ENCODE results near the gene DCANP1. TPM values are rescaled to one million over a fixed set of nuclear protein-coding genes. Genes with fewer than 3 reads are reported as not detected.

DCANP1 gene
- total and polyA plus RNA-seq, 5 donors from 2014 or later = not detected

DNA sequence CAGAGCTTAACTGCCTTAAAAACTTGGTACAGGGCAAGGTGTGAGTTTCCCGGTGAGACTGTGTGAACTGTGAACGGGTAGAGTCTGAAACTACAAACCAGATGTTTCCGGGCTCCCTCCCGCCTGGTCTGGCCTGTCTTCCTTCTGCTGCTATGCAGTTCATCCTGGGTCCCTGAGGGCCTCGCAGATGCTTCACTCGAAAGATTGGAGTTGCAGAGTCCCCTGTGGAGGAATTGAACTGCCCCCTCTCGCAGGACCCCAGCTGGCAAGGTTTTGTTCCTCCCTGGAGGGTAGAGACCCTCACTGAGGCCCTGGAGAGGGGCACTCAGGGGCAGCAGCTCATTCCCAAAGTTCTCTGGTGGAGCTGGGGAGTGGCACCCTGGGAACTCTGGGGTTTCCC is 533 bp downstream of the DCANP1 start:
- no peaks in the 10 kb centered on the region for H3K36me3 Mint-ChIP-seq
- H3K27me3 ChIP-seq (ENCODE audit: control insufficient read depth, insufficient read depth, low read length) = peaks cover 5% of the 10 kb centered on the region

DNA sequence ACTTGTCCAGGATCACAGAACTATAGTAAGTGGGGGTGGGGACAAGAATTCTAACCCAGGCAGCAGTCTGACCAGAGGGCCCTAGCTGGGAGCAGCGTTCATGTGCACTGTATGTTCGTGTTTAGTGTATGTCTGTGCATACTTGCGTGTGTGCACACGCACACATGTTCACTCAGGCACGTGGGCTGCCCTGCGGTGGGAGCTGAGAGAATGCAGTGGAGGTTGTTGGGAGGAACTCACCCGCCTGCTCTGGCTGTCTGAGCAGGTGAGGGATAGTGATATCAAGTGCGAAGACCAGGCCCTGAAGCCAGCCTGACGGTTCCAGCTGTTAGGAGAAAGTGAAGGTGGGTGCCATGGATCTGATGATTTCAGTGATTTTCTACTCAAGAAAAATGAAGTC is 942 bp downstream of the DCANP1 start:
- Mint-ChIP-seq H3K4me3 (no peak overlapping the region), H3K27me3 (peaks cover 4% of the 10 kb centered on the region), H3K27ac (no peak overlapping the region), H3K36me3 (no peaks in the 10 kb centered on the region), H3K9me3 (no peaks in the 10 kb centered on the region), H3K4me1 (no peaks in the 10 kb centered on the region)
- no peaks in the 10 kb centered on the region for H3K9me3 ChIP-seq (ENCODE audit: control insufficient read depth in 2 of 2, low read length in 2 of 2)
- no peaks in the 10 kb centered on the region for H3K4me1 ChIP-seq (ENCODE audit: control insufficient read depth, insufficient read depth, low read length, poor library complexity, severe bottlenecking)
- no peak overlapping the region for H3K4me3 ChIP-seq (ENCODE audit: low read depth, low read length)
- H3K36me3 ChIP-seq (ENCODE audit: control insufficient read depth, insufficient read depth, low read length) = no peaks in the 10 kb centered on the region
- DNase-seq (no peak), ATAC-seq (ENCODE audit: low read depth in 2 of 2) (no peak)
- H3K27ac ChIP-seq (ENCODE audit: insufficient read depth, low read length, poor library complexity, severe bottlenecking) = no peak overlapping the region
- H3K27me3 ChIP-seq (ENCODE audit: control insufficient read depth, insufficient read depth, low read length) = peaks cover 5% of the 10 kb centered on the region

More for the DNA sequence above, 533 bp downstream of the DCANP1 start:
- Mint-ChIP-seq H3K4me3 (no peak overlapping the region), H3K27me3 (peaks cover 4% of the 10 kb centered on the region), H3K9me3 (no peaks in the 10 kb centered on the region), H3K4me1 (no peaks in the 10 kb centered on the region), H3K27ac (no peak overlapping the region)
- no peaks in the 10 kb centered on the region for H3K4me1 ChIP-seq (ENCODE audit: control insufficient read depth, insufficient read depth, low read length, poor library complexity, severe bottlenecking)
- H3K9me3 ChIP-seq (ENCODE audit: control insufficient read depth in 2 of 2, low read length in 2 of 2) = no peaks in the 10 kb centered on the region
- no peak overlapping the region for H3K27ac ChIP-seq (ENCODE audit: insufficient read depth, low read length, poor library complexity, severe bottlenecking)
- H3K4me3 ChIP-seq (ENCODE audit: low read depth, low read length) = no peak overlapping the region
- H3K36me3 ChIP-seq (ENCODE audit: control insufficient read depth, insufficient read depth, low read length) = no peaks in the 10 kb centered on the region
- DNase-seq = no peak
- no peak for ATAC-seq (ENCODE audit: low read depth in 2 of 2)

DNA sequence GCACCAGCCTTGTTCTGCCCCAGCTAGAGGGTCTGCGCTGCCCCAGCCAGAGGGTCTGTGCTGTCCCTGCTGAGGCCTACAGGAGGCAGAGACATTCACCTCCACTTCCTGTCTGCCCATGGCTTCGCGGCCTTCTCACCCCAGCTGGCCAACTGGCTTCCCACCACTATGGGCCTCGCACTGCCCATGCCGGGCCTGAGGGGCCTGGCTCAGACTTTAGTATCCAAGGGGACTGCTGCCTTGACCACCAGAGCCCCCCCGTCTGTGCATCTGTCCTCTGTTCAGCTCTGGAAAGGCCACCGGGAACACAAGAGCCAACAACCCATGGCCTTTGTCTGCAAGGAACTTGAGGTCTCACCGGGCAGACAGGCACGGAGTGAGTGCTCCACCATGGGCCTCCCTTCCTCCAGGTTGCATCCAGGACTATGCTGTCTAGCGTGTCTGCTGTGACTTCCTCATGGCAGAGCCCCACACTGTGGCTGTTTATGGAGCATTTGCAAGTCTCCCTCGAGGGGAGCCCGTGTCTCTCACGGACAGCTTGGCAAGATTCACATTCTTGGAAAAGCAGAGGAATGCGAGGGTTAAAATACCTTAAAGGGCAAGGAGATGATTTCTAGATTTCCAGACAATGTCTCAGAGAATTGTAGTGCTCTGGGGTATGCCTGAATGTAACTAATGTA is 1.7 kb downstream of the DCANP1 start:
- H3K36me3 Mint-ChIP-seq = no peaks in the 10 kb centered on the region
- H3K4me3 ChIP-seq (ENCODE audit: low read depth, low read length) = no peak overlapping the region
- no peaks in the 10 kb centered on the region for H3K9me3 ChIP-seq (ENCODE audit: control insufficient read depth in 2 of 2, low read length in 2 of 2)
- no peak for ATAC-seq (ENCODE audit: low read depth in 2 of 2)
- no peak for DNase-seq
- H3K9me3 Mint-ChIP-seq = no peaks in the 10 kb centered on the region
- H3K27me3 ChIP-seq (ENCODE audit: control insufficient read depth, insufficient read depth, low read length) = peaks cover 5% of the 10 kb centered on the region
- no peaks in the 10 kb centered on the region for H3K4me1 Mint-ChIP-seq
- peaks cover 4% of the 10 kb centered on the region for H3K27me3 Mint-ChIP-seq
- H3K36me3 ChIP-seq (ENCODE audit: control insufficient read depth, insufficient read depth, low read length) = no peaks in the 10 kb centered on the region
- H3K27ac Mint-ChIP-seq = no peak overlapping the region
- no peak overlapping the region for H3K27ac ChIP-seq (ENCODE audit: insufficient read depth, low read length, poor library complexity, severe bottlenecking)
- no peaks in the 10 kb centered on the region for H3K4me1 ChIP-seq (ENCODE audit: control insufficient read depth, insufficient read depth, low read length, poor library complexity, severe bottlenecking)
- no peak overlapping the region for H3K4me3 Mint-ChIP-seq

DNA sequence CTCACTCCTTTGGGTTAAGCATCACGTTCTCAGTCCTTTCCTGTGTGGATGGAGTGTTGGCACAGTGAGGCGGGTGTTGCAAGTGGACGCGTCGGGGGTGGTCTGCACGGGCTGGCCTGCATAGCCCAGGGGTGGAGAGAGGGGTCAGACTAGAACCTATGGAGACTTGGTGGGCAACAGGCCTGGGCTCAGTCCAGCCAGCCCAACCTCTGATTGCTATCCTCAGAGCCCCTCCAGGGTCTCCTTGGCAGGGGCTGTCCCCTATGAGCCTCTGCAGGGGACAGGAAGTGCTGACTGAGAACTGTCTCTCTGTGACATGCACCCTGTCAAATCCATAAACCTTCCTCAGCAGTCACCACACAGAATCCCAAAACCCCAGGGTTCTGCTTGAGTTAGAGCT is 2.3 kb downstream of the DCANP1 start:
- ATAC-seq (ENCODE audit: low read depth in 2 of 2) = no peak
- H3K4me3 Mint-ChIP-seq = no peak overlapping the region
- H3K27ac Mint-ChIP-seq = no peak overlapping the region
- DNase-seq = no peak
- H3K4me1 Mint-ChIP-seq = no peaks in the 10 kb centered on the region
- Histone ChIP-seq H3K9me3 (ENCODE audit: control insufficient read depth in 2 of 2, low read length in 2 of 2) (no peaks in the 10 kb centered on the region), H3K27me3 (ENCODE audit: control insufficient read depth, insufficient read depth, low read length) (peaks cover 5% of the 10 kb centered on the region), H3K27ac (ENCODE audit: insufficient read depth, low read length, poor library complexity, severe bottlenecking) (no peak overlapping the region), H3K36me3 (ENCODE audit: control insufficient read depth, insufficient read depth, low read length) (no peaks in the 10 kb centered on the region), H3K4me3 (ENCODE audit: low read depth, low read length) (no peak overlapping the region), H3K4me1 (ENCODE audit: control insufficient read depth, insufficient read depth, low read length, poor library complexity, severe bottlenecking) (no peaks in the 10 kb centered on the region)
- H3K9me3 Mint-ChIP-seq = no peaks in the 10 kb centered on the region
- H3K27me3 Mint-ChIP-seq = peaks cover 4% of the 10 kb centered on the region
- H3K36me3 Mint-ChIP-seq = no peaks in the 10 kb centered on the region

DNA sequence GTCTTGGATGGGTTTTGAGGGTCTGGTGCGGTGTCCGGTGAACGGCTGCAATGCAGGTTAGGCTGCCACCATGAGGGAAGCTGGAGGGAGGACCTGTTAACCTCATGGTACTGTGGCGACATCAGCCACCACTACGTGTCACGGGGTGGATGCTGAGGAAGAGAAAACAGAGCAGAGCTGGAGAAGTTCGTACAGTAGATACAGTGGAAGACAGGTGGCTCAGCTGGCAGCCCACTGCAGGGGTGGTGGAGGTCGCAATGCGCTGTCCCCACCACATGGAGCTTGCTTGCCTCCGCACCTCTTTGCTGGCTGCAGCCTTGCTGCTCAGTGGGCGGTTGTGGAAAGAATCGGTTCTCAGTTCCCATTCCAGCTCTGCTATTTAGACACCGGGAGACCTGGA is 2.8 kb downstream of the DCANP1 start:
- H3K27ac ChIP-seq (ENCODE audit: insufficient read depth, low read length, poor library complexity, severe bottlenecking) = no peak overlapping the region
- H3K4me1 Mint-ChIP-seq = no peaks in the 10 kb centered on the region
- peaks cover 4% of the 10 kb centered on the region for H3K27me3 Mint-ChIP-seq
- peaks cover 5% of the 10 kb centered on the region for H3K27me3 ChIP-seq (ENCODE audit: control insufficient read depth, insufficient read depth, low read length)
- H3K27ac Mint-ChIP-seq = no peak overlapping the region
- H3K9me3 ChIP-seq (ENCODE audit: control insufficient read depth in 2 of 2, low read length in 2 of 2) = no peaks in the 10 kb centered on the region
- no peaks in the 10 kb centered on the region for H3K36me3 ChIP-seq (ENCODE audit: control insufficient read depth, insufficient read depth, low read length)
- no peaks in the 10 kb centered on the region for H3K36me3 Mint-ChIP-seq
- no peak overlapping the region for H3K4me3 Mint-ChIP-seq
- H3K4me1 ChIP-seq (ENCODE audit: control insufficient read depth, insufficient read depth, low read length, poor library complexity, severe bottlenecking) = no peaks in the 10 kb centered on the region
- ATAC-seq (ENCODE audit: low read depth in 2 of 2) (no peak), DNase-seq (no peak)
- no peak overlapping the region for H3K4me3 ChIP-seq (ENCODE audit: low read depth, low read length)
- no peaks in the 10 kb centered on the region for H3K9me3 Mint-ChIP-seq

DNA sequence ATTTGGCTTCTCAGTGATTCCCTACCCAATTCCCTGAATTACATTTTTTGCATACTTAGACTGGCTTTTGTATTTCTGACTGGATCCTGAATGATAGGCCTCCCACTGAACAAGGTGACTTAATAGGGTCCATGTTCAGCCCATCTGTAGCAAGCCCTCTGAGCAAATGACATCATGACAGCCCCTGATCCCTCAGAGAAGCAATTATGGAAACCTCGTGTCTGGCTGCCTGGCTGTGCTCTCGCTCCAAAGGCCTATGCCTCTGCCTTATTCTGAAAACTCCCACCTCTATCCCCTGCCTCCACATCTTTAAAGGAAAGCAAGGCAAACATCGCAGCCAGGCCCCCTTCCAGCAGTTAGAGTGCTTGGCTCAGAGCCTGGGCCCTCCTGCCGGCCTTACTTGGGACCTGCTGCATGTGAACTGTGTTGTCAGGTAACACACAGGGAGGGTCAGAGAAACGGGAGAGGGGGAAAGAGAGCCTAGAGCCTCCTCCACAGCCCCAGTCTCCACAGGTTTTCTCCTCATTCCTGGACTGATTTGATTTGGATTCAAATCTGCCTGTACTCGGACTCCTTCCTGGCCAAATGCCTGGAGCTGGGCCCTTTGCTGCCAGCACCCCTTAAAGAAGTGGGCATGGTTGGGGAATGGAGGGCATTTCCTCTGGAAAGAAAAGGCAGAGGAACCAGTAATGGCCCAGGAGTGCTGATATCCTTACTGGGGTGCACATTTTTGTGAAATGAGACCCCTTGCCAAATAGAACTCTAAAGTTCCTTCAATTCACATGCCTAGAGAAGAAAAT is 3.8 kb downstream of the DCANP1 start:
- Histone ChIP-seq H3K9me3 (ENCODE audit: control insufficient read depth in 2 of 2, low read length in 2 of 2) (no peaks in the 10 kb centered on the region), H3K27me3 (ENCODE audit: control insufficient read depth, insufficient read depth, low read length) (peaks cover 5% of the 10 kb centered on the region), H3K4me3 (ENCODE audit: low read depth, low read length) (no peak overlapping the region), H3K4me1 (ENCODE audit: control insufficient read depth, insufficient read depth, low read length, poor library complexity, severe bottlenecking) (no peaks in the 10 kb centered on the region), H3K36me3 (ENCODE audit: control insufficient read depth, insufficient read depth, low read length) (no peaks in the 10 kb centered on the region), H3K27ac (ENCODE audit: insufficient read depth, low read length, poor library complexity, severe bottlenecking) (no peak overlapping the region)
- Mint-ChIP-seq H3K9me3 (no peaks in the 10 kb centered on the region), H3K4me1 (no peaks in the 10 kb centered on the region), H3K27ac (no peak overlapping the region), H3K4me3 (no peak overlapping the region), H3K27me3 (peaks cover 4% of the 10 kb centered on the region), H3K36me3 (no peaks in the 10 kb centered on the region)
- ATAC-seq (ENCODE audit: low read depth in 2 of 2) = no peak
- DNase-seq = no peak

DNA sequence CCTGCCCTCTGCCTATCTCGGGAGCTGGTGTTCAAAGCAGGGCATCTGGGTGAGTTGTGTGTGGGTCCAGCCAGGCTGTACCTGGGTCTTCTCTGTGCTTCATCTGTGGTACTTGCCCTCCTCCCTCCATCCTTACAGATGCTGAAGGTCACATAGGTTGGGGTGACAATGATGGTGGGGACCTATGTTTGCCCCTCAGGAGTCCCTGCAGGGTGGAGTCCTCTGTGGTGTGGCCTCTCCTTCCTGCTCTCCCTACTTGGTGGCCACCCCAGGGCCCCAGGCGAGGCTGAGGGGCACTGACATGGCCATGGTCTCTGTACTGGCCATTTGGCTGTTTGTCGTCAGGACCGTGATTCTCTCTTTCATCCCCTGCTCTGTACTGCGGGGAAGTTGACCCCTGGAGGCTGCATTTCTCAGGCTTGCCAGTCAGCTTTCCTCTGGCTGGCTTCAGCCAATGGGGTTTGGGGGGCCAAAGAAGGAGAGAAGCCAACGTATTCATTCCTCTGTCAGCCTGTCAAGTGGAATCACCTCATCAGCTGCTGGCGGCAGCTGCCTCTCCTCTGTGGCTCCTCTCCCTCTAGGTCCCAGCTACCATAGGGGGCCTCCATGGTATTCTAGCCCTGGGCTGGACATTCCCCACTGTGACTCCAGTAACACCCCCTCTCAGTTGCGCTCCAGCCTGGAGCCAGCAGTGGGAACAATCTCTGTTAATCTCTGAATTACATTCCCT is 4.6 kb downstream of the DCANP1 start:
- DNase-seq (no peak), ATAC-seq (ENCODE audit: low read depth in 2 of 2) (no peak)
- Mint-ChIP-seq H3K9me3 (no peaks in the 10 kb centered on the region), H3K4me3 (no peak overlapping the region), H3K27ac (no peak overlapping the region), H3K36me3 (no peaks in the 10 kb centered on the region), H3K4me1 (no peaks in the 10 kb centered on the region), H3K27me3 (peaks cover 4% of the 10 kb centered on the region)
- no peaks in the 10 kb centered on the region for H3K9me3 ChIP-seq (ENCODE audit: control insufficient read depth in 2 of 2, low read length in 2 of 2)
- no peak overlapping the region for H3K4me3 ChIP-seq (ENCODE audit: low read depth, low read length)
- no peak overlapping the region for H3K27ac ChIP-seq (ENCODE audit: insufficient read depth, low read length, poor library complexity, severe bottlenecking)
- peaks cover 5% of the 10 kb centered on the region for H3K27me3 ChIP-seq (ENCODE audit: control insufficient read depth, insufficient read depth, low read length)
- no peaks in the 10 kb centered on the region for H3K4me1 ChIP-seq (ENCODE audit: control insufficient read depth, insufficient read depth, low read length, poor library complexity, severe bottlenecking)
- H3K36me3 ChIP-seq (ENCODE audit: control insufficient read depth, insufficient read depth, low read length) = no peaks in the 10 kb centered on the region
